GM18909 (cell line): Measurements from ENCODE around the gene TINAGL1.

Source experiments
- ATAC-seq: cut with Tn5 transposase; IDR thresholded peaks from one replicate; pipeline ENCODE4 v1.9.1; 2021; ENCODE audit warnings: mild to moderate bottlenecking; ENCODE audit not compliant: unreplicated experiment, poor library complexity

The TINAGL1 gene

DNA sequence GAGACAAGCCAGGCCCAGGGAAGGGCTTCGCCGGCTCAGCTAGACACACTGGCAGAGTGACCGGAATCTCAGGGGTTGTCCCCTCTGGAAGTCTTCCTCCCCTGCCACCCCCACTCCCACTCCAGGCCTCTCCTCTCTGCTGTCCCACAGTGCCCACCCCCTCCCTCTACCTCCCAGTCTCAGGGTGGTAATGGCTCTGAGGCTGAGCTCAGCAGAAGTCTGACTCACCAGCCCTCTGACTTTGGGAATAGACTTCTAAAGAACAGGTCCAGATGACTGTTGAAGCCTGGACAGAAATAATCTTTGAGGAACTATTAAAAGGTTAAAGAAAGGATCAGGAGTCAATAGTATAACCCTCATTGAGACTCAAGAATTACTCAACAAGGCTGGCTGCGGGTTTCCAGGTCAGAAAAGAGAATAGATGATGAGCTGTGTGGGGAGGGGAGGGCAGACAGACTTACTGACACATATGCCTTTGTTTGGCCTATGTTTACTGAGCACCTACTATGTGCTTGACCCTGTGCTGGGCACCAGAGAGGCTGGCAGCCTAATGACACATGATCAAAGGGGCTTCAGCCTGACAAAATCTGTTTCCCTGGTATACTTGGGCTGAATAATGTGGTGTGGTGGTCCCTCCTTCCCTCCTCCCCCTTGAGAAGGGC is 49.4 kb downstream of the TINAGL1 start:
- ATAC-seq, result no peak

DNA sequence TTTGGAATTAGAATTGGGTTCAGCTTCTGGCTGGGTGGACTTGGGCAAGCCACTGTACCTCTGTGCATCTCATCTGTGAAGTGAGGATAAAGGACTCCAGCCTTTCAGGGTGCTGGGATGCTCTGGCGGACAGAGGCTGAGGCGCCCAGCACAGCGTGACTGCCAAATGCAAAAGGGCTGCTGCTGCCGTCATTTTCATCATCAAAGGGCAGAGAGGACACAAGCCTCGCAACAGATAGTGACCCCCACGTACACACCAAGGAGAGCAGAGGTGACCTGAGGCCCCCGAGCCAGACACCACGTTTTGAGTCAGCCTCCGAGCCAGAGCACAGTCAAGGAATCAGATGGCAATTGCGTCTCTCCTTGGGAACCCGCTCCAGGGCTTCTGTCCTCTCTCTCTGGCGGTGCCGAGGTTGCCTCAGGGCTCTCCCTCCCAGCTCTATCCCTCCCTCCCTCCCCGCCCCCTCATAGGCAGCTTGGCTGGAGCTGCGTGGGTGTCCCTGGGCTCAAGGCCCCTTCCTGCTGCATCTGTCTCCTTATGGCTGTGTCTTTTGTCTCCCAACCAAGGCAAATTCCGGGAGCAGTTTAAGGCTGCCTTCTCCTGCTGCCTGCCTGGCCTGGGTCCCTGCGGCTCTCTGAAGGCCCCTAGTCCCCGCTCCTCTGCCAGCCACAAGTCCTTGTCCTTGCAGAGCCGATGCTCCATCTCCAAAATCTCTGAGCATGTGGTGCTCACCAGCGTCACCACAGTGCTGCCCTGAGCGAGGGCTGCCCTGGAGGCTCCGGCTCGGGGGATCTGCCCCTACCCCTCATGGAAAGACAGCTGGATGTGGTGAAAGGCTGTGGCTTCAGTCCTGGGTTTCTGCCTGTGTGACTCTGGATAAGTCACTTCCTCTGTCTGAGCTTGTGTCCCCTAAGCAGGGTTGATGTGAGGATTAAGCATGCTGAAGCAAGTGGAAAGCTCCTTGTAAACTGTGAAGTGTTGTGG is 50.2 kb downstream of the TINAGL1 start:
- no peak for ATAC-seq

DNA sequence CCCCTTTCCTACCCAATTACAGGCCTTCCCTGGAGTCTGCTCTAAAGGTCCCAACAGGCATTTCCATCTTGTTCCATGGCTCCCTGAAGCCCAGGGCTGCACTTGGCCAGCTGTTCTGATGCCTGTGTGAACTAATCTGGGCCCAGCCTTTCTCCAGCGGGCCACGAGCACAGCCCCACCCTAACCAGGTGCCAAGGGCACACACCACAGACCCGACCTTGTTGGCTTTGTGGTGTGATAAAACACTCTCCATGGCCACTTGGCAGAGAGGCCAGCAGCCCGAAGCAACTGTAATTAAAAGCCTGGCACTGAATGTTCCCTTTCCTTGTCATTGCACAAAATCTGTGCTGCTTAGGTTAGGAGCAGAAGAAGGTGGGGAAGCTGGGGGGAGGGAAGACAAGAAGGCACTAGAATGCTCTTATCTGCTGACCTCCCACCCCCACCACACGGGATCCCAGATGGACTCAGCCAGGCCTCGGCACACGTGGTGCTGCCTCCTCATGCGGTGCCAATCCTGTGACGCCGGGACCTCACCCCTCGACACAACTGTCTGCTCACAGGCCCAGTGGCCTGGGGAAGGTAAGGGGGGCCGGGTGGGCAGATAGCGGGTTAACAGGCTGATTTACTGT is 51.1 kb downstream of the TINAGL1 start:
- ATAC-seq, result no peak

DNA sequence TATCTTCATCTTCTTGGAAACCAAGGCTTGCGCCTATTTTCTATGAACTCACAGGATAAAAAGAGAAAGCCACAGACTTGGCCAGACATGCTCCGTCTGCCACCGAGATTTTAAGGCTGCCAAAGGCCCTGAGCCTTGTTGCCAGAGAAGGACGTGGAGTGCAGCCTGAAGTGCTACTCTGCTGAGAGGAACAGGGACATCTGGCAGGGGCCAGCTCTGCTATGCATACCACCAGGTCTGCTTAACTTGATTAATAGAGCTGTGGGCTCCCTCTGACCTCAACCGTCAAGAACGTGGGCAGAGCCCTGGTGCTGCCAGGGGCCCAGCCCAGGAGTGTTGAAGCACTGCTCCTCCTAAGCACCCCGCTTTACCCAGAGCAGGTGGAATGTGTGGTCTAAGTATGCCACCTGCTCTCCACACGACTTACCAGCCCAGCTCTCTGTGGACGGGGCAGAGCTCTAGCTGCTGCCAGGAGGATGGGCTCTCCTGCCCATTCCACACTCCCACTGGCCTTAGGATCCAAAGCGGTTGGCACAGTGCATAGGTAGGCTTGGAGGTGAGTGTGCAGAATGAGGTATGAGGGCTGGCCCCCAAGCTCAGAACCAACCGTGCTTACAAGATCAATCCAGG is 51.7 kb downstream of the TINAGL1 start:
- no peak for ATAC-seq

DNA sequence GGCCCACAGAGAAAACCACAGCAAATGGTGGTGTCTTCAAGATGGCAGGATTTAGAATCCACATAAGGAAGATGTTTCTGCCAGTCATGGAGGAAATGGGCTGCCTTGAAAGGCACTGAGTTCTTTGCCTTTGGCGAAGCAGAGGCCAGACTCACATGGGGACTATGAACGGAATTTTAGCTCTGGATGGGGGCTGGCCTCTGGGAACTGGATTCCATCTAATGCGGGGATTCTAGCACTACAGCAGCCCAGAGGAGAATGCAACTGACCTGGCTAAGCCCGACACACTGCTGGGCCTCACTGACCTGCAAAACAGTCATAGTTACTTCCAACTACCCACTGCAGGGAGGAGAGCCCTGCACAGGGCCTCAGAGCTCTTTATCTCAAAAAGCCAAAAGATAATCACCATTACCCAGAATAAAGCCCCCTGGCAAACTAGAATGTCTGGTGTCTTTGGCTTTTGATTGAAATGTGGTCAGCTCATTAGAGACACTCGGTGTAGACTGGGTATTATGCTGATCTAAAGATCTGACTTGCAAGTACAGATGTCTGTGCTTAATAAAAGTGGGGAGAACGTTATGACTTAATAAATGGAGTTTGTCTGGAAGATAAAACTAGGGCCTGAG is 52.7 kb downstream of the TINAGL1 start:
- no peak for ATAC-seq

DNA sequence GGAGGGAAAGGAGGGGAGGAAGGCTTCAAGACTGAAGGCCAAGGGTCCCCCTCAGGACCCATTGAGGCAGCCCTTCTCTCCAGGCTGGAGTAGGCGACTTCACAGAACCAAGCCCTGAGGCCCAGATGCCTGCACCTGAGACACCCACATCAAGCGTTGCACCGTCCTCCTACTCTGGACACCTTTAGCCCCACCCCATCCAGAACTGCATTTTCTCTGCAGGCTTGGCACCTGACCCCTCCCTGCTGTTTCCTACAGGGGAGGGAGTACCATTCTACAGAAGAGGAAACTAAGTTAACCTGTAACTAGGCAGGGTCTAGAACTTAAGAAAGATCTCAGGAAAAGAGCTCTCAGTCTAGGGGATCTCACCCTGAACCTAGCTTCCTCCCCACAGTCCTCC is 56.3 kb downstream of the TINAGL1 start:
- no peak for ATAC-seq

DNA sequence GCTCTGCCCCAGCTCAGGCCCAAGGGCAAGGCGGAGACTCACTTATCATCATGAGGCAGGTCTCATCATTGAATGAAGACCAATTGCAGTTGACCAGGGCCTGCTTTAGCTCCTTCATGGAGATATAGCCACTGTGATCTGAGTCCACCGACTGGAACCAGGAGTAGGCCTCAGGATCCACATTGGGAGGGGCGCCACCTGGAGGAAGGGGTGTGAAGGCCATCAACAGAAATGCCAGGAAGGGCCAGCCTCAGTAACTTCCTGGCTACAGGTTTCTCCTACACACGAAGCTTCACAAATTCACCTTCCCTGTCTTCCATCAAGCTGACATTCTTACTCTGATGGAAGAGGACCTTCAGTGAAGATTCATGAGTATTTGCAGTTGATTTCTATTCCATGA is 56.8 kb downstream of the TINAGL1 start:
- ATAC-seq, result no peak
